GM12801 (cell line): ENCODE results near the gene SOX30.

Experiments used
- TF ChIP-seq, protein P1 (sequence below): IDR thresholded peaks from one replicate; pipeline ENCODE4 v1.5.1; 2011; ENCODE audit warnings: control low read depth; ENCODE audit not compliant: insufficient read length; ENCODE audit errors: extremely low read depth

The SOX30 gene

DNA sequence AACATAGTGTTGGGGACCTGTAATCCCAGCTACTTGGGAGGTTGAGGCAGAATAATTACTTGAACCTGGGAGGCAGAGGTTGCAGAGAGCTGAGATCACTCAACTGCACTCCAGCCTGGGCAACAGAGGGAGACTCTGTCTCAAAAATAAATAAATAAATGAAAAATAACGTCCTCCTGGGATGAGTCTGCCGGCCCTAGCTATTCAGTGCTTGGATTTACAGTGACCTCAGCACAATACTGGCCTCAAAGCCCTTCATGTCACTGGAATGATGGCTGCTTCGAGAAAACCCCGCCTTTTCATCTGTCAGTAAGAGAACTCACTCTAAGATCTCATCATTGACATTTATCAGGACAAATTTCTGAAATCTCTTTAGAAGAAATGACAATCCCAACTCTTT is 35.5 kb downstream of the SOX30 start:
- TF ChIP-seq, protein P1, sequence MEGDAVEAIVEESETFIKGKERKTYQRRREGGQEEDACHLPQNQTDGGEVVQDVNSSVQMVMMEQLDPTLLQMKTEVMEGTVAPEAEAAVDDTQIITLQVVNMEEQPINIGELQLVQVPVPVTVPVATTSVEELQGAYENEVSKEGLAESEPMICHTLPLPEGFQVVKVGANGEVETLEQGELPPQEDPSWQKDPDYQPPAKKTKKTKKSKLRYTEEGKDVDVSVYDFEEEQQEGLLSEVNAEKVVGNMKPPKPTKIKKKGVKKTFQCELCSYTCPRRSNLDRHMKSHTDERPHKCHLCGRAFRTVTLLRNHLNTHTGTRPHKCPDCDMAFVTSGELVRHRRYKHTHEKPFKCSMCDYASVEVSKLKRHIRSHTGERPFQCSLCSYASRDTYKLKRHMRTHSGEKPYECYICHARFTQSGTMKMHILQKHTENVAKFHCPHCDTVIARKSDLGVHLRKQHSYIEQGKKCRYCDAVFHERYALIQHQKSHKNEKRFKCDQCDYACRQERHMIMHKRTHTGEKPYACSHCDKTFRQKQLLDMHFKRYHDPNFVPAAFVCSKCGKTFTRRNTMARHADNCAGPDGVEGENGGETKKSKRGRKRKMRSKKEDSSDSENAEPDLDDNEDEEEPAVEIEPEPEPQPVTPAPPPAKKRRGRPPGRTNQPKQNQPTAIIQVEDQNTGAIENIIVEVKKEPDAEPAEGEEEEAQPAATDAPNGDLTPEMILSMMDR: no peak

DNA sequence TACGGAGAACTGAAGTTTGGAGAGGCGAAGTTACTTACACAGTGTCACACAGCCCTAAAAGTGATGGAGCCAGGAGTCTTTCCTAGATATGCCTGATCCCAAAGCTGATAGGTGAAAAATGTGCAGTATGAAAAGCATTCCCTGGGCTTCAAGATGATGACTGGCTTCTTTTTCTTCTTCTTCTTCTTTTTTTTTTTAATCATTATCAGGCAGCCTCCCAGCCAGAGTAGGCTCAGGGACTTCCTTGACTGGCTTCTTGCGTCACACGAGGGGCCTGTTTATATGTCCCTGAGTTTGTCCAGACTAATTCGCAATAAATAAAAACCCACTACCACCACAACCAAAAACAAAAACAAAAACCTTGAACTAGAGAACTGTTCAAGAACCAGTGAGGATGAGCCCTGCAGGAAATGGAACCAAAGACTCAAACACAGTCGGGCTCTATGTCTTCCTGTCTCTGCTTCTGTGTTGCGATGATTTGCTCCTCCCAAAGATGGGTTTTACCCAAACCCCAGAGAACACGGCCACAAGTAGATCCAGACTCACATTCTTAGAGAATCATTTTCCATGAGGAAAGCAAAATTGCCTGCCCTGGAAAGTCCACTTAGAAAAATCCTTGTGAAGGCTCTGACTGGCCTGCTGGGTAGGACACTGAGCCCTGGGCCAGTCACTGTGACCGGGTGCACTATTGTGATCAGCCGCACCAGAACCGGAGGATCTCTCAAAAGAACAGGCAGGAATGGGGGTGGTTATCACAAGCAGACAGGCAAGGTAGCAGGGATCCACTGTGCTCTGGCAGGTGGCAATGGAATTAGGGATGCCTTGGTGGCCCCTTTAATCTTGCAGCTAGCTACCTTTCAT is 38.6 kb downstream of the SOX30 start:
- TF ChIP-seq, protein P1: no peak

DNA sequence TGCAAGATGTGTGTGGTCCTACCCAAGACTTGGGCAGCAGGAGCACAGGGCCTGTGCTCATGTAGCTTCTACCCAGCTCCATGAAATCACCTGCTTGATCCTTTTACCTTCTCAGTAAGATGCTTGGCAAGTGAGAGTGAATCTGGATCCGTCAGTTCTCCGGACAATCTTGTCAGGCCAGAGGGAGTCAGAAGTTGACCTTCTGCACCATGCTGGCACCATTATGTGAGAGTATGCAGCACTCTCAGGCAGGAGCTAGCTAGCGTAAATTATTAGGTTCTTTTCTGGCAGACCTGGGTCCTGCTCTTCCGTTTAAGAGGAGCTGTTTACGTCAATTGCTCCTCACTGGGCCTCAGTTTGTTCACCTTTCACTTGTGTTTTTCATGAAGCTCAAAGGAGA is 39.7 kb downstream of the SOX30 start:
- TF ChIP-seq, protein P1: no peak

DNA sequence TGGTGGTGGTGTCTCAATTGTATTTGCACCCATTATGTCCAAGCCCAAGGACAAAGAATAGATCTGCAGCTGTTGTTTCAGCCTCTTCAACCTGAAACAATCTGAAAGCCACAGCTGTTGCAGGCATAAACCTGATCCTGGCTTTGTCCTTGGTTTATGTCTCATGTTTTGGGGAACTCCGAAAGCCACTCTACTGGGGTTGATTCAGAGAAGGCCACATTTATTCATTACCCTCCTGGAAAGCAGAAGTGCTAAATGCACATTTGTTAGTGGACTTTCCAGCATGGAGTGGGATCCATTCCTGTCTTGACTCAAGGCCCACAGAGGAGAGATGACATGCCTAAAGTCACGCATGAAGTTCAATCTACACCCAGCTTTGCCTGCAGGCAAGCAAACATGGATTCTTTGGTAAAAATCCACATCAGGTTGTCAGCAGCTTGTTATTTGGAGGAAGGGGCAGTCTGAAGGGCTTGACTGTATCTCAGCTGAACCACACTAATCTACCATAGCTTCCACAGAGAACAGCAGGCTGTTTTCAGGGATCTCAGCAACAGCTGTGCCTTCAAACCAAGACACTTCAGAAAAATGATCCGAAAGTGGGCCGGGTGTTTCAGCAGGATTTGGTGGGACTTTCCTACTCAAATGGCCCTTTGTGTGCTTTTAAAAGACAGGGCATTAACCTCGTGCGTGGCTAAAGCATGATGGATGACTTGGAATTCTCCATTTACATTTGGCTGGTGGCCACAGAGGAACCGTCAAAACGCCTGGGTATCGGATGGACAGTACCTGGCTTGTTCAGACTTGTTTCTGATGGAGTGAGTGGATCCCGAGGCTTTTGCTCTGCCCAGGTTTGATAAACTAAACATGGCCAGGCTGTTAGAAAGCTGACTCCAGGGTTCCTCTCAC is 40.4 kb downstream of the SOX30 start:
- TF ChIP-seq, protein P1: no peak

DNA sequence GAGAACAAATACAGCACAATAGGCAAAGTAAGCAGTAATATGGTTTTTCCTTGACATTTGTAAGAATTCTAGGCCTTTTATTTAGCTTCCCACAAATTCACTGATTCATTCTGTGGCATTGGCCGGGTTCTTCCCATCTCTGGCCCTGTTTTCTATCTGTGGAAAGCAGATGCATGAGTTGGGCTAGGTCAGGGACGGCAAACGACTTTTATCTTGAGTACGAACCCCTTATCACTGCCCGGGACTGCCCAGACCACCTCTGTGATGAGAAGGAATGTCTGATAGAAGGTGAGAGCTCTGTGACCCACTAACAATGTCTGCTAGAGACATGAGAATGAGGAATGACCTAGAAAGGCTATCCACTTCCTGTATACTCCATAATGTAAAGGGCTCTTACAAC is 41.2 kb downstream of the SOX30 start:
- TF ChIP-seq, protein P1: no peak

DNA sequence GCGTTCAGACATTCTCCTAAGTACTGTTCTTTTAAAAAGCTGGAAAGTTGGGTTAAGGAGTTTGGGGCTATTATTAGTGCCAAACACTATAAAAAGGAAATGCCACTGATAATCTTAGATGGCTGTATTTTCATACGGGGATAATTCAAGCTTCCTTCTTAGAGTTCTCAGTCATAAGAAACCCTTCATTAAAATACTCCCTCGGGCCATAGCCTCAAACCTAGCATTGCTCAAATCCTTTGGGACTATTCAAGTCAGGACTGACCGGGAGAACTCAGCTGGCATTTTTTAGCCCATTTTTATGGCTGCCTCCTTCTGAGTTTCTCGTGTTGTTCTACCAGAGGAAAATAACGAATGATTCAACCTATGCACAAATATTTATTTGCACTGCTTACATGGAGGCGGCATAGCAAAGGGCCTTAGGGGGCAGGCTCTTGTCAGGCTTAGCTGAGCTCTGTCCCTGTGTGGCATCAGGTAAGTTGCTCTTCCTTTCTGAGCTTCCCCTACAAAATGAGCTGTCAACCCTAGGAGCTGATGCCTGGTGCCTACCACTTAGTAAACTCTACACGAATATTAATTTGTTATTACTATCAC is 43.2 kb downstream of the SOX30 start:
- TF ChIP-seq, protein P1: no peak

DNA sequence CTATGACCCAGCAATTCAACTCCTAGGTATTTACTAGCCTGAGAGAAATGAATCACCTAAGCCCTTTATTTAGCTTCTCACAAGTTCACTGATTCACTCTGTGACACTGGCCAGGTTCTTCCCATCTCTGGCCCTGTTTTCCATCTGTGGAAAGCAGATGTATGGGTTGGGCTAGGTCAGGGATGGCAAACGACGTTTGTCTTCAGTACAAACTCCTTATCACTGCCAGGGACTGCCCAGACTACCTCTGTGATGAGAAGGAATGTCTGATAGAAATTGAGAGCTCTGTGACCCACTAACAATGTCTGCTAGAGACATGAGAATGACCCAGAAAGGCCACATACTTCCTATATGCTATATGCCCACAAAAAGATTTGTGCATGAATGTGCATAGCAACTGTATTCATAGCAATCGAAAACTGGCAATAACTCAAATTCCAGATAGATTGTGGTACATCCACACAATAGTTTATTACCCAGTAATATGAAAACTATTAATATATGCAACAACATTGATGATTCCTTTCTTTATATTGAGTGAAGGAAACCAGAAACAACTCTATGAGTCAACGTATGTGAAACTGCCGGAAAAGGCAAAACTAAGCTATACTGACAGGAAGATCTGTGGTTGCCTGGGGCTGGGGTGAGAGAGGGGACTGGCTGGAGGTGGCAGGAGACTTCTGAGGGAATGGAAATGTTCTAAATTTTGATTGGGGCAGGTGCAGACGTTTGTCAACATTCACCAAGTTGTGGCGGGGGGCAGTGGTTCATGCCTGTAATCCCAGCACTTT is 44.7 kb downstream of the SOX30 start:
- TF ChIP-seq, protein P1: no peak
